Calu3 (cell line): ENCODE data around the gene MINK1. TPM values are rescaled to one million over a fixed set of nuclear protein-coding genes. Genes with fewer than 3 reads are reported as not detected.

ENCODE experiments used
- BruUV-seq: library from RNA; stranded (reverse); fragments of 400-500 nt; replicated peaks from 2 replicates; lab custom pipeline; 2021; lab: Mats Ljungman, UMichigan
- CTCF ChIA-PET: fragments of 300-600 bp; sonication (Branson Sonifier 250); formaldehyde crosslinking; loops from one replicate; lab custom pipeline; 2022; ENCODE audit warnings: antibody characterized with exemption; lab: Charles Lee
- DNase-seq: peaks from one replicate; pipeline ENCODE4 v3.0.0; 2022
- H3K27ac Mint-ChIP-seq: one replicate; pipeline ENCODE4 v1.8.0; 2022; ENCODE audit warnings: mixed read lengths; ENCODE audit not compliant: unreplicated experiment
- H3K27me3 Mint-ChIP-seq: one replicate; pipeline ENCODE4 v1.8.0; 2022; ENCODE audit warnings: mixed read lengths; ENCODE audit not compliant: unreplicated experiment
- H3K36me3 Mint-ChIP-seq: one replicate; pipeline ENCODE4 v1.8.0; 2022; ENCODE audit warnings: mild to moderate bottlenecking, moderate library complexity, mixed read lengths; ENCODE audit not compliant: insufficient read depth, unreplicated experiment
- H3K4me1 Mint-ChIP-seq: one replicate; pipeline ENCODE4 v1.8.0; 2022; ENCODE audit warnings: mild to moderate bottlenecking, low read depth, mixed read lengths; ENCODE audit not compliant: unreplicated experiment
- H3K4me3 Mint-ChIP-seq: one replicate; pipeline ENCODE4 v1.8.0; 2022; ENCODE audit warnings: mild to moderate bottlenecking, low read depth, moderate library complexity, mixed read lengths; ENCODE audit not compliant: unreplicated experiment
- H3K9me3 Mint-ChIP-seq: one replicate; pipeline ENCODE4 v1.8.0; 2022; ENCODE audit warnings: low read depth, mixed read lengths; ENCODE audit not compliant: unreplicated experiment
- CTCF ChIP-seq: fragments of 200-600 bp; IDR thresholded peaks from one replicate; pipeline ENCODE4 v1.8.0; 2022; ENCODE audit warnings: antibody characterized with exemption; ENCODE audit not compliant: unreplicated experiment
- intact Hi-C: fragments of 100-400 bp; cut with micrococcal nuclease; formaldehyde crosslinking; loops from one replicate; pipeline ENCODE4 v1.10.0; 2022; ENCODE audit not compliant: unreplicated experiment
- total RNA-seq: library from RNA; stranded (reverse); gene quantifications from 2 replicates; pipeline ENCODE4 v1.2.3, GENCODE V29; 2022

The MINK1 gene
- total RNA-seq, 1 experiment from 2014 or later: 86.8 TPM

- no peak for DNase-seq
- no peak overlapping the region for H3K27ac Mint-ChIP-seq
These were observed 7.1 kb downstream of the MINK1 start for GRCh38 chr17:4839965-4840892.

GRCh38 chr17:4840893-4841242 lies 7.7 kb downstream of the MINK1 start:
- CTCF ChIA-PET: no interaction called here
- intact Hi-C loops: no loop called here
- DNase-seq: no peak
- peaks cover 26% of the 10 kb centered on the region for H3K4me1 Mint-ChIP-seq
- H3K4me3 Mint-ChIP-seq: no peak overlapping the region
- H3K27ac Mint-ChIP-seq: no peak overlapping the region
- H3K9me3 Mint-ChIP-seq: no peaks in the 10 kb centered on the region
- no peaks in the 10 kb centered on the region for H3K27me3 Mint-ChIP-seq
- no TSS peak for BruUV-seq
- no peak for TF ChIP-seq CTCF
- H3K36me3 Mint-ChIP-seq: peaks cover 6% of the 10 kb centered on the region

More at GRCh38 chr17:4839965-4840892, 7.1 kb downstream of the MINK1 start:
- H3K27me3 Mint-ChIP-seq: no peaks in the 10 kb centered on the region
- no peak for TF ChIP-seq CTCF
- no TSS peak for BruUV-seq
- no peaks in the 10 kb centered on the region for H3K9me3 Mint-ChIP-seq
- H3K4me3 Mint-ChIP-seq: no peak overlapping the region
- H3K4me1 Mint-ChIP-seq: peaks cover 27% of the 10 kb centered on the region
- intact Hi-C loops: no loop called here
- peaks cover 3% of the 10 kb centered on the region for H3K36me3 Mint-ChIP-seq
- CTCF ChIA-PET: no interaction called here

- no peak for TF ChIP-seq CTCF
- CTCF ChIA-PET: no interaction called here
- Mint-ChIP-seq H3K9me3 (no peaks in the 10 kb centered on the region), H3K4me3 (no peak overlapping the region), H3K27me3 (no peaks in the 10 kb centered on the region), H3K27ac (no peak overlapping the region), H3K36me3 (peaks cover 6% of the 10 kb centered on the region), H3K4me1 (peaks cover 29% of the 10 kb centered on the region)
- no TSS peak for BruUV-seq
- DNase-seq: no peak
- intact Hi-C loops: no loop called here
These were observed 9.2 kb downstream of the MINK1 start for GRCh38 chr17:4842376-4842775.

GRCh38 chr17:4843321-4844000 lies 10.3 kb downstream of the MINK1 start:
- intact Hi-C loops: no loop called here
- CTCF ChIA-PET: no interaction called here
- H3K36me3 Mint-ChIP-seq: peaks cover 6% of the 10 kb centered on the region
- no peaks in the 10 kb centered on the region for H3K27me3 Mint-ChIP-seq
- no TSS peak for BruUV-seq
- H3K4me3 Mint-ChIP-seq: no peak overlapping the region
- H3K4me1 Mint-ChIP-seq: peaks cover 39% of the 10 kb centered on the region
- no peak for TF ChIP-seq CTCF
- H3K27ac Mint-ChIP-seq: no peak overlapping the region
- DNase-seq: no peak
- no peaks in the 10 kb centered on the region for H3K9me3 Mint-ChIP-seq
